Left ventricle myocardium superior (tissue), 1 donor: ENCODE measurements around the gene HIBADH. TPM values are rescaled to one million over a fixed set of nuclear protein-coding genes. Genes with fewer than 3 reads are reported as not detected.
A peak's percentile ranks its signal among the peaks of the same experiment; 100 is the strongest.
"Not testable (repeated sequence)": the region's sequence is repeated elsewhere in the genome, so short reads cannot be mapped to it uniquely, and the experiment has no call there.

Experiments
- ATAC-seq: fragments of 200-7000 bp; cut with Tn5 transposase; one replicate; pipeline ENCODE4 v1.9.1; 2020; ENCODE audit warnings: mild to moderate bottlenecking, moderate library complexity
- DNase-seq: peaks from one replicate; pipeline ENCODE4 v3.0.0-alpha.2; 2020
- intact Hi-C: fragments of 100-400 bp; cut with micrococcal nuclease; formaldehyde crosslinking; loops from one replicate; pipeline ENCODE4 v1.11.0; 2022
- total RNA-seq: library from RNA; stranded (reverse); fragmentation: NEBNext Ultra II Directional; extraction: Animal tissue kit (Norgen Biotek cat#: 25700); gene quantifications from one replicate; pipeline ENCODE4 v1.2.1, GENCODE V29; 2021
- donor health status: DM: no; HTN: yes; CAD: no; lungs with severe emphysema.

The HIBADH gene
- total RNA-seq, 1 donor from 2014 or later, result 109 TPM

DNA sequence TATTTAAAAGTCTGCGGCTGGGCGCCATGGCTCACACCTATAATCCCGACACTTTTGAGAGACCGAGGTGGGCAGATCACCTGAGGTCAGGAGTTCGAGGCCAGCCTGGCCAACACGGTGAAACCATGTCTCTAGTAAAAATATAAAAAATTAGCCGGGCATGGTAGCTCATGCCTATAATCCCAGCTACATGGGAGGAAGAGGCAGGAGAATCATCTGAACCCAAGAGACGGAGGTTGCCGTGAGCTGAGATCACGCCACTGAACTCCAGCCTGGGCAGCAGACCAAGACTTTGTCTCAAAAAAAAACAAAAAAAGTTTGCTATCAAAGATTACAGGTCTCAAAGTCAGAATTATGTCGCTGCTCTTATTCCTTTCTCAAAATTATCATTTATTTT is 55.5 kb downstream of the HIBADH start:
- ATAC-seq, result no peak

GRCh38 chr7:27606270-27607209 is 56.1 kb downstream of the HIBADH start:
- intact Hi-C loops, result no loop called here
- no peak for ATAC-seq
- DNase-seq, result no peak

More for the DNA sequence above, 55.5 kb downstream of the HIBADH start:
- DNase-seq, result no peak
- intact Hi-C loops, result no loop called here

- ATAC-seq (no peak), DNase-seq (no peak)
- intact Hi-C loops, result no loop called here
Observed at GRCh38 chr7:27605689-27606269, 56.9 kb downstream of the HIBADH start.

- DNase-seq (no peak), ATAC-seq (no peak)
- intact Hi-C loops, result no loop called here
Observed at GRCh38 chr7:27605283-27605682, 57.4 kb downstream of the HIBADH start.

DNA sequence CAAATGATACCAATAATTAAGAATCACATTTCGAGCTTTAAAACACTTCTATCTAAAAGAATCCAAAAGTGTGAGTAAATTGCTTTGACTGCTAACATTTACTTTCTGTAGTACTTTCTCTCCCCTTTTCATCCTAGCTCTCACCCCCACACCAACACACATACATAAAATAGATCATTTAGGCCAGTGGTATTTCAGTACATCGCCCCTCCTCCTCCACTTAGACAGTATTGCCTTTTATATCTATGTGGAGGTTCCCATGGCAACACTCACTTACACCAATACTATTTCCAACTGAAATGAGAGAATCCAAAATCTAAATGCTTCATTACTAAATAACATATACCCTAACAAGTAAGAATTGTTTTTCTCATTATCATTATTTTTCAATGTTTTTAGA is 58.9 kb downstream of the HIBADH start:
- no peak for ATAC-seq

DNA sequence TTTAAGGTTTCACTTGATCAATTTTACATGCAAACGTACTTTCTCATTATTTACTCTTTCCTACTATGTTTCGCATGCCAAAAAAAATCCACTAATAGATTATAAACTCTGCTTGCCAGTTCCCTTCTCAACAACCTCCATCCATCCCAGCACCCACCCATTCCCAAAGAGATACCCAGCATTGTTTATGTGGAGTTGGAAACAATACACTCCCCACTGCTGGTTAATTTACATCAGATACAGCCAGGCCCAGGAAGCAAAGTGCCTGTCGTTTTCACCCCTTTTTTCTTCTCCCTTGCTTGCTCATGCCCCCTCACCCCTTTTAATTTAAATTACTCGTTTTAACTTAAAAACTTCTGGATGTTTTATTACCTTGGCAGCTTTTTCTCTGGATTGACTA is 59.9 kb downstream of the HIBADH start:
- no peak for DNase-seq
- no peak for ATAC-seq
- intact Hi-C loops, result no loop called here

More for the DNA sequence above, 58.9 kb downstream of the HIBADH start:
- intact Hi-C loops, result no loop called here
- DNase-seq, result no peak

DNA sequence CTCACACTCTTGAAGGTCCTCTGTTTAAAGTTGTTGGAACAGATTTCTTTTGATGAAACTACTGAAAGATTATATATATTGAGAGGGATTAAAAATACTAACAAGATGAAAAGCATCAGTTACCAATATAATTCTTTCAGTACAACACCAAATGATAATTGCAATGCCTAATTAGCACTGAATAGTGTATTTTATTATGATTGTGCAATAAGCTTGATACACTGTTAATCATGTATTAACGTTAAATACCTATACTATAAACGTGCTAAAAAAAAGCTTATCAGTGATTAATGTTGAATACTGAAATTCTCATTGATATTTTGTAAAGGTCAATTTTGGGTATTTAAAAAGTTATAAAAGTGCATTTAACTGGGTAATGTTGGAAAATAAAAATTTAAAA is 61.5 kb downstream of the HIBADH start:
- DNase-seq (no peak), ATAC-seq (no peak)
- intact Hi-C loops, result no loop called here

DNA sequence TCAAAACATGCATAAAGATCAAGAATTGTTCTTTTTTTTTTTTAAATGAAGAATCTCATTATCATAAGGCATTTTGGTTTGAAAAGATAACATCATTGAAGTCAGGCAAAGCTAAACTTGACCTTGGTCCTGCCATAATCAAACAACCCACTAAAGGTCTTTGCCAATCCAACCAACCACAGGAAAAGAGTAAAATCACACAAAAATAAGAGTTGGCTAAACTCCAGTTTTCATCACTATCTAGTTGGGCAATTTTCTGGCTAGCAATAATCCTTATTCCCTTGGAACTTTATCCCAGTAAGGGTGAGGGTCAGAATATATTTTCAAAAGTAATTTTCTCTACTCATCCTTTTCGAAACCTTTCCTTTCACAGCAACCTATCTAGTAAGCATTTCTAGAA is 62.4 kb downstream of the HIBADH start:
- DNase-seq (no peak), ATAC-seq (no peak)
- intact Hi-C loops, result no loop called here

- DNase-seq (no peak), ATAC-seq (no peak)
- intact Hi-C loops, result no loop called here
Observed at GRCh38 chr7:27595009-27595408, 67.7 kb downstream of the HIBADH start.

DNA sequence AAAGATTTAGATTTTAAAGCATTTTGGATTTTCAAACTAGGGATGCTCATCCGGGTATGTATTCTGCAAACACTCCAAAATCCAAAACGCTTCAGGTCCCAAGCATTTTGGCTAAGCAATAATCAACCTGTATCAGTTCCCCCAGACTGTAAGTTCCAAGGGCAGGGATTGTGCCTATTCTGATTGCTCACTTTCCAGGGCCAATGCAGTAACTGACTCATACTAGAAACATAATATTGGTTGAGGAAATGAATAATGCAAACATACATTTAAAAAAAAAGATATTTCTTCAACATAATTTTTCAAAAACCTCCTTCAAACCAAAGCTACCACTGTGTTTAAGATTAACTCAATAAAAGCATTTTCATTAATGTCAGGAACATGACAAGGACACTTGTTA is 69.5 kb downstream of the HIBADH start:
- no peak for ATAC-seq
- intact Hi-C loops, result no loop called here
- DNase-seq, result no peak

GRCh38 chr7:27590416-27590815 is 72.3 kb downstream of the HIBADH start:
- ATAC-seq, result no peak
- intact Hi-C loops, result no loop called here

GRCh38 chr7:27587429-27587828 is 75.3 kb downstream of the HIBADH start:
- no peak for DNase-seq
- ATAC-seq, result no peak
- intact Hi-C loops, result no loop called here

More at GRCh38 chr7:27590416-27590815, 72.3 kb downstream of the HIBADH start:
- no peak for DNase-seq

DNA sequence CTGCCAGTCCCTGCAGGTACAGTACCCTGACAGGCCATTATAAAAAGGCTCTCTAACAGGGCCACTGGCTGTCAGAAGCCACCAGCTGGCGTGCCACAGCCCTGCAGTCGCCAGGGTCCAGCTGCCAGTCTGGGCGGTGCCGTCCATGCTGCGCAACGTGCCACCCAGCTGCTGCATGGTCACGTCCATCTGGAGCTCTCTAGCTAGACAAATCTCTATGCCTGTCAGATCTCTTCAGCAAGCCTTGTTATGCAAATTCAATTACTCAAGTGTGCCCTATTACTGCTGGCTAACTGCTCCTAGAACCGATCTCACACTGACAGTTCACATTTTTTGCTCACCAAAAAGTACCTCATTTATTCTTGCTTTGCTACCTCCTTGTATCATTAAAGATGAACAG is 75.9 kb downstream of the HIBADH start:
- ATAC-seq (no peak), DNase-seq (no peak)
- intact Hi-C loops, result no loop called here

DNA sequence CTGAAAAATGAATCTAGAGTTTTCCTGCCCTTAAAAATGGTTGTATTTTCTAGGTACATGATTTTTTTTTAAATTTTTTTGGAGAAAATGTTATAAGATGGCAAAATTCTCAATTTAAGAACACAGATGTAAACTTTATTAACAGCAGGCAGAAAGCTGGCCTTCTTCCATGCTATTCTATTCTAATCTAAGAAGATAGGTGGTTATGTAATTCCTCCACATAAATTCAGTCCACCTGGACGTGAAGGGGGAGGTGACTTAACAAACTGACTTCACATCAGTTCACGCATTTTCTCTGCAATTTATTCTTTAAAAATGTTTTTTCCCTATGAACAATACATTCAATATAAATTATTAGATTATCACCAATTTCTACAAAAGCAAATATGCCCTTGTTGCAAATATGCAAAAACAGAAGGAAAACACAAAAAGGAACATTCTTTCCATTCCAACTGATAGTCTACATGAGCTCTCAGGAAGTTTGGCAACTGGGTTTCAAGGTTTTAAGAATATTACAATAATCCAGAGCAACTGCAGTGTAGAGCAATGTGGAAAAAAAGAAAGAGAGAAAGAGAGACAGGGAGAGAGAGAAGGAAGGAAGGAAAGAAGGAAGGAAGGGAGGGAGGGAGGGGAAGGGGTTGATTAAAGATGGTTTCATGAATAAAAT is 76.8 kb downstream of the HIBADH start:
- ATAC-seq (no peak), DNase-seq (no peak)
- intact Hi-C loops, result no loop called here

DNA sequence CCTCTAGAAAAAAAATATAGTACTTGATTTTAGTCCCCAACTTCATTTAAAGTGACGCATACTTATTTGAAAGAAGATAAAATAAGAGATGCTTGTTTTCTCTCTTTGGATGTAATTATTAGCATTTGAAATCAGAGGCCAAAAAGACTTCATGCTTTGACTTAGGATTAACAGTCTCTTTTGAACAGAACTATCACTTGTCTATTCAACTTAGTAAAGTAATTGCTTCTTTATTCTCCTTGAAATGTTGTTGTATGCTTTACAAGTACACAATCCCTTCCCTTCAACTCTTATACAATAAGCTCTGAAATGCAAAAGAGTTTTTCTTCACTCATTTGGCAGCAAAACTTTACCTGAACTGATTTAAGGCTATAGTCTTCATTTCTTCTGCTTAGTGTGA is 80.8 kb downstream of the HIBADH start:
- intact Hi-C loops, result no loop called here
- DNase-seq (no peak), ATAC-seq (no peak)

DNA sequence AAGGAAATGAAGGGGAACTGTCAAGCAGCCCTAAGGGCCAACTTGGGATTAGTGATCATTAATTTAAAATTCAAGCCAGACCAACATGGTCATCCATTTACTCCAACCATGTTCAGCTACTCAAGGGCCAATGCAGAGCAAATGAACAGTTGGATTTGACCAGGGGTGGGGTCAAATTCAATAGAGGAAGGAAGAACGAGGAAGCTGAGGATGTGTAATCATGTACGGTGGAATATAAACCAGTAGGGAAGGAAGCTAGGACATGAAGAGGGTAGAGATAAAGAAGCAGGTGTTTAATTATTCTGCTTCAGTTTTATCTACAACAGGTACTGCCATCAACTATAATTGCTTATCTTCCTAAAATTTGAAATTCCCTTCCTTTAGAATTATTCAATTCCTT is 81.6 kb downstream of the HIBADH start:
- DNase-seq (no peak), ATAC-seq (no peak)
- intact Hi-C loops, result no loop called here

GRCh38 chr7:27579565-27579964 is 83.1 kb downstream of the HIBADH start:
- intact Hi-C loops, result loop anchor here (10.0 kb wide), 1 partner anchor 365 kb away; no protein-coding TSS in a partner anchor
- no peak for DNase-seq
- no peak for ATAC-seq

- intact Hi-C loops, result loop anchor here (10.0 kb wide), 1 partner anchor 363 kb away; no protein-coding TSS in a partner anchor
- not testable (repeated sequence) for DNase-seq
Observed at GRCh38 chr7:27578169-27578568, 84.5 kb downstream of the HIBADH start.

DNA sequence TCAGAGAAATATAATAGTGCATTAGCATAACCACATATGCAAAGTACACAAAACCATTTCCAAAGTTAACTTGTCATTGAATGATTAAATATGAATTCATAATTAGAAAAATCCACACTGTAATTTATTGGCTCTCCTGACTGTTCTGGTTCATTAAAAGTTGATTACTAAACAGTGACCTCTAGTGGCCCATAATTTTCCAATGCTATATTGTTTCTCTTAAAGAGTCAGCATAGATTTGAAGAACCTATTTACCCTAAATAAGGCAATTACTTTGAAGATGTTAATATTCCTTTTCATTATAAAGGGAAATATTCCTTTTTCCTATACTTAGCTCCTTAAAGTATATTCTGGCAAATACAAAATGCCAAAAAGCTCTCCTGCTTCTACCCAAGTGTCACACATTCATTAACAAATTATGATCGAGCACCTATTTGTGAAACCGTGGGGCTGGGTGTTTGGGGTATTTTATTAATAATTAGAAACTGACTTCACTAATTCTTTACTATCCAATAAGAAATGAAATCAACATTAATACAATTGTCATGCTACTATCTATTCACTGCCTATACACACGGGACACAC is 86.2 kb downstream of the HIBADH start:
- intact Hi-C loops, result loop anchor here (10.0 kb wide), 1 partner anchor 362 kb away; no protein-coding TSS in a partner anchor
- no peak for DNase-seq
- peak; percentile 54 for ATAC-seq

More at GRCh38 chr7:27578169-27578568, 84.5 kb downstream of the HIBADH start:
- not testable (repeated sequence) for ATAC-seq
